SK-N-MC (cell line): Measurements from ENCODE around the gene CELSR1.

Source experiments
- EZH2 ChIP-seq: fragments of 200-600 bp; sonication (generic); IDR thresholded peaks from one replicate; pipeline ENCODE4 v1.6.1; 2017; ENCODE audit warnings: antibody characterized with exemption
- POLR2AphosphoS5 ChIP-seq: IDR thresholded peaks from 2 replicates; pipeline ENCODE4 v1.6.1; 2012; ENCODE audit warnings: mild to moderate bottlenecking, low read depth, low read length, borderline replicate concordance

DNA sequence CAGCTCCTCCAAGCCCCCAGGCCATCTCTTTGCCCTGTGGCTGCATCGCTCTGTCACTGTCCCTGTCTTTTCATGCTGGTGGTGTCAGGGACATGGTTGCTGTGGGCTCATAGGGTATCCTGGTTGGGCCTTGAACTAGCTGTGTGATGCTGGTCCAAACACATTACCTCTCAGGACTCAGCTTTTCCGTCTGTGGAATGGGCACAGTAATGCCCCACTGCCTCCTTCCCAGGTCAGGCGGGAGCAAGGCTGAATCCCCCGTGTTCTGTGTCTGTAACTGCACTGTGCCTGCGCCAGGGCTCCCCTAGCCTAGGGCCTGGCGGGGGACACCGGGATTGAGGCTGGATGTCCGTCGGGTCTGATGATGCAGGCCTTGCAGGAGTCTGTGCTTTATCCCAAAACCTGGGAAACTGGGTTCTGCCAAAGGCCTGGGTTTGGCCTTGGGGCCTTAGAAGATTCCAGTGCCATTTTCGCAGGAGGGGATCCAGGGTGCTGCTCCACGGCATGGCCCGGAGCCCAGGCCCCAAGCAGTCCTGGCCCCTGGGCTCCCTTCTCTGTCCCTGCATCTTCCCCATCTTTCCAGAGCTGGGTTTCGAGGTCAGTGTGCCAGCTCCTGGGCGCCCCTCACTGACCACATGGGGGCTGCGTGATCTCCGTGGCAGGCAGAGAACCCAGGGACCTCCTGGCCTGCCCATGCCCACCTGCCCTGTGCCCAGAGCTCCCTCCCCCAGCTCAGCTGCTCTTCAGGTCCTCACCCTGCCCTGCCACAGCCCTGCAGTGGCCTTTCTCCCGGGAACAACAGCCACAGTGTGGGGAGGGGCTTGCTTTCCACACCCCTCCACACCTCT, 32.7 kb upstream of the CELSR1 start:
- TF ChIP-seq POLR2AphosphoS5 (no peak), EZH2 (no peak)
